A549 (cell line): ENCODE results near the gene WDHD1. TPM values are rescaled to one million over a fixed set of nuclear protein-coding genes. Genes with fewer than 3 reads are reported as not detected.
"Not testable (repeated sequence)": the region's sequence is repeated elsewhere in the genome, so short reads cannot be mapped to it uniquely, and the experiment has no call there.

ENCODE experiments used
- ATAC-seq, 2 experiments: fragments of 200-7000 bp in 1 of 2; fragments of >200 bp in 1 of 2; cut with Nextera tagmentation in 1 of 2; cut with Tn5 transposase in 1 of 2; 3 replicates each; pipeline versions ENCODE4 v1.8.0 to v1.9.1; 2018 to 2020; ENCODE audit warnings: mild to moderate bottlenecking in 1 of 2, moderate library complexity in 1 of 2
- CTCF ChIA-PET: fragments of 300-600 bp; sonication (Branson Sonifier 250); formaldehyde crosslinking; extraction: SDS; loops from one replicate; lab custom pipeline; 2021; ENCODE audit warnings: antibody characterized with exemption, inconsistent platforms; lab: Yijun Ruan, JAX
- POLR2A ChIA-PET: fragments of 350-600 bp; formaldehyde crosslinking; extraction: SDS; loops from one replicate; lab custom pipeline; 2021; ENCODE audit warnings: antibody characterized with exemption, inconsistent platforms; lab: Yijun Ruan, JAX
- DNase-seq, 2 experiments: peaks; one replicate each; pipeline versions ENCODE4 v3.0.0 to v3.0.0-alpha.2; 2011 to 2016; ENCODE audit warnings: low read depth in 1 of 2, low spot score in 1 of 2
- FAIRE-seq: peaks from 2 replicates; lab custom pipeline; 2011; peaks lifted over from hg19 to GRCh38; lab: Jason Lieb, UNC
- H3K27ac ChIP-seq, 2 experiments: fragments of >200 bp; sonication (Bioruptor Twin); formaldehyde crosslinking; 3 replicates each; pipeline ENCODE4 v1.5.1; 2016 to 2017
- H3K4me1 ChIP-seq: fragments of >200 bp; sonication (Bioruptor Twin); formaldehyde crosslinking; 3 replicates; pipeline ENCODE4 v1.6.1; 2016
- H3K4me2 ChIP-seq: fragments of >200 bp; sonication (Bioruptor Twin); formaldehyde crosslinking; 3 replicates; pipeline ENCODE4 v1.6.1; 2016
- H3K4me3 ChIP-seq: fragments of >200 bp; sonication (Bioruptor Twin); formaldehyde crosslinking; 3 replicates; pipeline ENCODE4 v1.5.1; 2016
- H3K9me3 ChIP-seq: fragments of >200 bp; sonication (Bioruptor Twin); formaldehyde crosslinking; 3 replicates; pipeline ENCODE4 v1.6.1; 2016
- BHLHE40 ChIP-seq: IDR thresholded peaks from 2 replicates; pipeline ENCODE4 v1.6.1; 2012; ENCODE audit warnings: low read depth, low read length, inconsistent platforms
- CBX2 ChIP-seq: fragments of 200-600 bp; sonication (generic); IDR thresholded peaks from 2 replicates; pipeline ENCODE4 v1.6.1; 2016; ENCODE audit warnings: low read depth, mild to moderate bottlenecking, borderline replicate concordance
- CBX8 ChIP-seq: fragments of 200-600 bp; sonication (generic); IDR thresholded peaks from 2 replicates; pipeline ENCODE4 v1.6.1; 2016
- CEBPB ChIP-seq, 2 experiments: fragments of >200 bp in 1 of 2; sonication (Bioruptor Twin) in 1 of 2; formaldehyde crosslinking in 1 of 2; IDR thresholded peaks; 2 replicates each; pipeline ENCODE4 v1.6.1; 2012 to 2016
- FOSL2 ChIP-seq, 2 experiments: fragments of 450-650 bp in 1 of 2; fragments of >200 bp in 1 of 2; sonication (Bioruptor Twin) in 1 of 2; formaldehyde crosslinking; IDR thresholded peaks; 2 replicates each; pipeline versions ENCODE4 v1.5.0 to v1.6.1; 2016 to 2020; ENCODE audit warnings: mild to moderate bottlenecking in 1 of 2, moderate library complexity in 1 of 2
- FOXS1 ChIP-seq: fragments of 250-450 bp; sonication (Bioruptor Pico); IDR thresholded peaks from 2 replicates; pipeline ENCODE4 v1.5.0; 2020; ENCODE audit warnings: mild to moderate bottlenecking, moderate library complexity
- GATA3 ChIP-seq: IDR thresholded peaks from 2 replicates; pipeline ENCODE4 v1.6.1; 2012; ENCODE audit warnings: borderline replicate concordance
- HEYL ChIP-seq: fragments of 250-450 bp; sonication (Bioruptor Pico); IDR thresholded peaks from 2 replicates; pipeline ENCODE4 v1.8.0; 2021; ENCODE audit warnings: mild to moderate bottlenecking, moderate library complexity
- HOXB5 ChIP-seq: fragments of 250-450 bp; sonication (Bioruptor Pico); IDR thresholded peaks from 2 replicates; pipeline ENCODE4 v1.5.0; 2020; ENCODE audit warnings: mild to moderate bottlenecking, moderate library complexity
- JUN ChIP-seq, 2 experiments: fragments of >200 bp; sonication (Bioruptor Twin); formaldehyde crosslinking; IDR thresholded peaks; 2 replicates in 1 of 2; 3 replicates in 1 of 2; pipeline ENCODE4 v1.6.1; 2016 to 2017
- MAFK ChIP-seq: fragments of 450-650 bp; IDR thresholded peaks from 2 replicates; pipeline ENCODE4 v1.6.1; 2014; ENCODE audit not compliant: partially characterized antibody
- MYC ChIP-seq: IDR thresholded peaks from 2 replicates; pipeline ENCODE4 v1.6.1; 2012; ENCODE audit warnings: mild to moderate bottlenecking, inconsistent platforms, low read length, improper control_type of control experiment, borderline replicate concordance
- NR3C1 ChIP-seq: fragments of >200 bp; sonication (Bioruptor Twin); formaldehyde crosslinking; IDR thresholded peaks from 3 replicates; pipeline ENCODE4 v1.6.1; 2017
- POLR2AphosphoS2 ChIP-seq: conservative IDR thresholded peaks from 2 replicates; pipeline ENCODE4 v1.6.1; 2012; ENCODE audit warnings: low read length, improper control_type of control experiment, inconsistent platforms
- RARB ChIP-seq: fragments of 250-450 bp; sonication (Bioruptor Pico); IDR thresholded peaks from 2 replicates; pipeline ENCODE4 v1.8.0; 2021; ENCODE audit warnings: mild to moderate bottlenecking, moderate library complexity
- RCOR1 ChIP-seq: fragments of 150-350 bp; IDR thresholded peaks from 2 replicates; pipeline ENCODE4 v1.6.1; 2014; ENCODE audit warnings: antibody characterized with exemption, low read length, low read depth
- ZFP36 ChIP-seq: fragments of 450-650 bp; IDR thresholded peaks from 2 replicates; pipeline ENCODE4 v1.6.1; 2014; ENCODE audit warnings: borderline replicate concordance; ENCODE audit not compliant: partially characterized antibody
- ZSCAN20 ChIP-seq: fragments of 250-450 bp; sonication (Bioruptor Pico); IDR thresholded peaks from 2 replicates; pipeline ENCODE4 v1.8.0; 2022; ENCODE audit warnings: mild to moderate bottlenecking, moderate library complexity
- WGBS: methylation state at CpG from one replicate; pipeline ENCODE4 v1.1.6; 2017; ENCODE audit errors: missing lambda C conversion rate; 5-methylcytosine and 5-hydroxymethylcytosine counted together
- polyA plus RNA-seq, 4 experiments: library from polyadenylated mRNA; depleted of rRNA in 3 of 4; stranded (reverse); fragments of >200 nt; fragmentation: RNase III in 1 of 4; extraction: RNeasy Plus Mini Kit Qiagen cat#74134 plus additional on column Dnase treatment in 1 of 4; gene quantifications; 2 replicates in 3 of 4; 3 replicates in 1 of 4; pipeline ENCODE4 v1.2.3, GENCODE V29; 2011 to 2017
- TF ChIP-seq, protein P1 (sequence below): fragments of >200 bp; sonication (Bioruptor Twin); formaldehyde crosslinking; IDR thresholded peaks from 2 replicates; pipeline ENCODE4 v1.6.1; 2016
- TF ChIP-seq, protein P2 (sequence below): fragments of 200-600 bp; sonication (generic); IDR thresholded peaks from 2 replicates; pipeline ENCODE4 v1.6.1; 2016; ENCODE audit warnings: antibody characterized with exemption, mild to moderate bottlenecking, moderate library complexity
- TF ChIP-seq, protein P3 (sequence below): IDR thresholded peaks from 2 replicates; pipeline ENCODE4 v1.6.1; 2012

Gene WDHD1
- polyA plus RNA-seq, 2 of the 4 experiments (the other 2 are of a cell fraction) = 16.3 to 35.6 TPM

DNA sequence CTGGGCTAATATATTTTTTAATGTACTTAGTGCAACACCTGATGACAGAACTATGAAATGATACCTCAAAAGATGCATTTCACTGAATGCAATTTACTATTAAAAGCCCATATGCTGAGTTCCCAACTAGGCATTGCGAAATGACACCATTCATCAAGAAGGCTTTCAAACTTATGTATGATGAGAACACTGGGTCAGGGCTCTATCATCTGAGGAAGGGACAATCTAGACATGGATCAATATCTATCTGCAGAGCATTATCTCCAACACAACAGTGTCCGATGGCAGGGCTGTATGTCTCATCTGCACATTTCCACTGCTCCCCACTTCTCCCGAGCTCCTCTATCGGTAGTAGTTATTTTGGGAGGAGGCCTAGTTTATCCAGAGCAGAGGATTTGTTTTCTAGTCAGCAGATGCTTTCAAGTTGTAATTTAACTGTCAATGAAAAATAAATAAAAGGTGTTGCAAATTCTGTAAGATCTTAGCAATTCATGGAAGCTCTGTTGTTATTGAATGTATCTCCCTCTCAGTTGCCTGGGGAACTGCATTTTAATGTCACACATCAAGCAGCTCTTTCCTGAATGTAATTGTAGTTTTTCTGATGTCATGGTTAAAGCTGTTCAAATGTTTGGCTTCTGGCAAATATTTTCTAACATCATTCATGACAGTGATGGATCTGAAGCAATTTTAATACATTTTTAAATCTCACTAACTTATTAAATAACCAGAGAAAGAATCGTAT is 116.9 kb downstream of the WDHD1 start:
- DNase-seq (no peak), FAIRE-seq (no peak), ATAC-seq (no peak)
- Histone ChIP-seq H3K27ac (no peak overlapping the region), H3K9me3 (no peaks in the 10 kb centered on the region), H3K4me2 (no peak overlapping the region), H3K4me1 (no peaks in the 10 kb centered on the region), H3K4me3 (no peak overlapping the region)
- ChIA-PET CTCF (interaction anchor here (0.9 kb wide), 1 partner anchor 71 kb away, joined by 3 read pairs; no protein-coding TSS in a partner anchor), POLR2A (no interaction called here)
- 88% methylated on average over 5 of the region's 5 CpGs for WGBS
- no peak for TF ChIP-seq JUN (IDR thresholded peaks at IDR 0.05)
- no peak for TF ChIP-seq MAFK
- TF ChIP-seq NR3C1 = no peak
- no peak for TF ChIP-seq HEYL (CRISPR knock-in tag)
- peak in 1 of 2 experiments; percentile 23; a peak in 1 of 4 replicates for TF ChIP-seq CEBPB (IDR thresholded peaks at IDR 0.05)
- TF ChIP-seq, all 56 proteins: peak for 1

DNA sequence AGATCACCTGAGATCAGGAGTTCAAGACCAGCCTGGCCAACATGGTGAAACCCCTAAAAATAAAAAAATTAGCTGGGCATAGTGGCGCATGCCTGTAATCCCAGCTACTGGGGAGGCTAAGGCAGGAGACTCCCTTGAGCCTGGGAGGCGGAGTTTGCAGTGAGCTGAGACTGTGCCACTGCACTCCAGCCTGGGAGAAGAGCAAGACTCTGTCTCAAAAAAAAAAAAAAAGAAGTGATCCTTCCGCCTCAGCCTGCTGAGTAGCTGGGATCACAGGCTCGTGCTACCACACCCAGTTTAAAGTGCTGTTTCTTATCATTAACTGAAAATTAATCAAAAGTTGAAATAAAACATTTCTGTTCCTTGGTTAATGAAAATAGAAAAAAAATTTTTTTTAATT is 117.9 kb downstream of the WDHD1 start:
- H3K4me2 ChIP-seq, H3K9me3 ChIP-seq, CTCF ChIA-PET, H3K4me1 ChIP-seq, FAIRE-seq, H3K27ac ChIP-seq, DNase-seq, ATAC-seq, H3K4me3 ChIP-seq, POLR2A ChIA-PET: not testable (repeated sequence)
- 76% methylated on average over 4 of the region's 4 CpGs for WGBS

DNA sequence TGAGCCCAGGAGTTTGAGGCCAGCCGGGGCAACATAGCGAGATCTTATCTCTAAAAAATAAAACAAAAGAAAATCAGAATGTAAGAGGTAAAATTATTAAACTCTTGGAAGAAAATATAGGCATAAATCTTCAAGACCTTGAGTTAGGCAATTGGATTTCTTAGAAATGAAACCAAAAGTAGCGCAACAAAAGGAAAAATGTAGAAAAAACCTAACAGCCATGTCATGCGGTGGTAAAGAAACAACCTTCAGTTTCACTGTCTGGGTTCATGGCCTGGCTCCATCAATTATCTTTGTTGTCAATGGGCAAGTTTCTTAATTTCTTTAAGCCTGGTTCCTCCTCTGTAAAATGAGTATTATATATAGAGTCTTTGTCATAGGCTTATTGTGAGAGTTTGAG is 118.7 kb downstream of the WDHD1 start:
- WGBS = 88% methylated on average over 4 of the region's 4 CpGs
- POLR2A ChIA-PET = no interaction called here

More for the DNA sequence above, 118.7 kb downstream of the WDHD1 start:
- FAIRE-seq (no peak), ATAC-seq (no peak)
- no peaks in the 10 kb centered on the region for H3K4me1 ChIP-seq
- TF ChIP-seq RARB (no peak), MYC (no peak), HOXB5 (no peak), CBX2 (no peak), FOXS1 (CRISPR knock-in tag) (no peak), HEYL (CRISPR knock-in tag) (no peak), FOSL2 (IDR thresholded peaks at IDR 0.05) (no peak), FOSL2 (CRISPR knock-in tag; IDR thresholded peaks at IDR 0.05) (no peak), RCOR1 (no peak), BHLHE40 (no peak), NR3C1 (no peak), CBX8 (no peak), MAFK (no peak), ZFP36 (no peak), POLR2AphosphoS2 (no peak), ZSCAN20 (CRISPR knock-in tag) (no peak), GATA3 (no peak)
- TF ChIP-seq, protein P1, sequence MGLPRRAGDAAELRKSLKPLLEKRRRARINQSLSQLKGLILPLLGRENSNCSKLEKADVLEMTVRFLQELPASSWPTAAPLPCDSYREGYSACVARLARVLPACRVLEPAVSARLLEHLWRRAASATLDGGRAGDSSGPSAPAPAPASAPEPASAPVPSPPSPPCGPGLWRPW = no peak
- TF ChIP-seq, protein P2, sequence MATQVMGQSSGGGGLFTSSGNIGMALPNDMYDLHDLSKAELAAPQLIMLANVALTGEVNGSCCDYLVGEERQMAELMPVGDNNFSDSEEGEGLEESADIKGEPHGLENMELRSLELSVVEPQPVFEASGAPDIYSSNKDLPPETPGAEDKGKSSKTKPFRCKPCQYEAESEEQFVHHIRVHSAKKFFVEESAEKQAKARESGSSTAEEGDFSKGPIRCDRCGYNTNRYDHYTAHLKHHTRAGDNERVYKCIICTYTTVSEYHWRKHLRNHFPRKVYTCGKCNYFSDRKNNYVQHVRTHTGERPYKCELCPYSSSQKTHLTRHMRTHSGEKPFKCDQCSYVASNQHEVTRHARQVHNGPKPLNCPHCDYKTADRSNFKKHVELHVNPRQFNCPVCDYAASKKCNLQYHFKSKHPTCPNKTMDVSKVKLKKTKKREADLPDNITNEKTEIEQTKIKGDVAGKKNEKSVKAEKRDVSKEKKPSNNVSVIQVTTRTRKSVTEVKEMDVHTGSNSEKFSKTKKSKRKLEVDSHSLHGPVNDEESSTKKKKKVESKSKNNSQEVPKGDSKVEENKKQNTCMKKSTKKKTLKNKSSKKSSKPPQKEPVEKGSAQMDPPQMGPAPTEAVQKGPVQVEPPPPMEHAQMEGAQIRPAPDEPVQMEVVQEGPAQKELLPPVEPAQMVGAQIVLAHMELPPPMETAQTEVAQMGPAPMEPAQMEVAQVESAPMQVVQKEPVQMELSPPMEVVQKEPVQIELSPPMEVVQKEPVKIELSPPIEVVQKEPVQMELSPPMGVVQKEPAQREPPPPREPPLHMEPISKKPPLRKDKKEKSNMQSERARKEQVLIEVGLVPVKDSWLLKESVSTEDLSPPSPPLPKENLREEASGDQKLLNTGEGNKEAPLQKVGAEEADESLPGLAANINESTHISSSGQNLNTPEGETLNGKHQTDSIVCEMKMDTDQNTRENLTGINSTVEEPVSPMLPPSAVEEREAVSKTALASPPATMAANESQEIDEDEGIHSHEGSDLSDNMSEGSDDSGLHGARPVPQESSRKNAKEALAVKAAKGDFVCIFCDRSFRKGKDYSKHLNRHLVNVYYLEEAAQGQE = no peak
- TF ChIP-seq, protein P3, sequence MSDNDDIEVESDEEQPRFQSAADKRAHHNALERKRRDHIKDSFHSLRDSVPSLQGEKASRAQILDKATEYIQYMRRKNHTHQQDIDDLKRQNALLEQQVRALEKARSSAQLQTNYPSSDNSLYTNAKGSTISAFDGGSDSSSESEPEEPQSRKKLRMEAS = no peak
- TF ChIP-seq, all 56 proteins: peak for 0
- Histone ChIP-seq H3K4me2 (no peak overlapping the region), H3K4me3 (no peak overlapping the region), H3K9me3 (no peaks in the 10 kb centered on the region), H3K27ac (no peak overlapping the region)
- CTCF ChIA-PET = no interaction called here
- no peak for DNase-seq
